ENCODE measurements around the gene ANKRD61.
"Not testable (repeated sequence)": the region's sequence is repeated elsewhere in the genome, so short reads cannot be mapped to it uniquely, and the experiment has no call there.

ANKRD61 gene

DNA sequence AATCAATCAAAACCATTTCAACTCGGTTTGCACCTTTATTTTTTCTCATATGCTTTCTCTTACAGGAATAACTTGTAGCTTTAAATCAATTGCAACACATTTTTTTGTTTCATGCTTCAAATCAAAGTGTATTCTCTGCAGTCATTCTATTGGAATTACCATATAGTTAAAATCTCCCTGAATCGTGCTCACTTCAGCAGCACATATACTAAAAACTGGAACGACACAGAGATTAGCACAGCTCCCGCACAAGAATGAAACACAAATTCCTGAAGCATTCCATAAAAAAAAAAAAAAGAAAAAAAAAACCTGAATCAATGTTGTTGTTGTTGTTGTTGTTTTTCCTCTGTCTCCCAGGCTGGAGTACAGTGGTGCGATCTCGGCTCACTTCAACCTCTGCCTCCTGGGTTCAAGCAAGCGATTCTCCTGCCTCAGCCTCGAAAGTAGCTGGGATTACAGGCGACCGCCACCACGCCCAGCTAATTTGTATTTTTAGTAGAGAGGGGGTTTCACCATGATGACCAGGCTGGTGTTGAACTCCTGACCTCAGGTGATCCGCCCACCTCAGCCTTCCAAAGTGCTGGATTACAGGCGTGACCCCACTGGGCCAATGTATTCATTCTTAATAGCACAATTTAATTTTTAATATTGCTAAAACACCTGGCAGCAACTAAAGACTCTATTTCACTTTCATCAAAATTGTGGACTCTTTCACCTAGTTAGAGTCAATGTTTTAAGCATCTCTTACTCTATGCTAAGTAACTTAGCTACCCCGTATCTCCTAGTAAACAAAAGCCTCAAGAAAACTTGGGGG lies 26.3 kb downstream of the ANKRD61 start:
- H3K36me3 ChIP-seq (ENCODE audit: insufficient read depth, low read length): no peaks in the 10 kb centered on the region
- no peaks in the 10 kb centered on the region for H3K4me1 ChIP-seq (ENCODE audit: insufficient read depth, low read length)
- H3K9ac ChIP-seq (ENCODE audit: low read depth, low read length): peak overlapping the region; percentile 94; the same call in 1 of the 2 replicates
- no peaks in the 10 kb centered on the region for H3K9me3 ChIP-seq (ENCODE audit: control insufficient read depth, insufficient read depth, low read length)

DNA sequence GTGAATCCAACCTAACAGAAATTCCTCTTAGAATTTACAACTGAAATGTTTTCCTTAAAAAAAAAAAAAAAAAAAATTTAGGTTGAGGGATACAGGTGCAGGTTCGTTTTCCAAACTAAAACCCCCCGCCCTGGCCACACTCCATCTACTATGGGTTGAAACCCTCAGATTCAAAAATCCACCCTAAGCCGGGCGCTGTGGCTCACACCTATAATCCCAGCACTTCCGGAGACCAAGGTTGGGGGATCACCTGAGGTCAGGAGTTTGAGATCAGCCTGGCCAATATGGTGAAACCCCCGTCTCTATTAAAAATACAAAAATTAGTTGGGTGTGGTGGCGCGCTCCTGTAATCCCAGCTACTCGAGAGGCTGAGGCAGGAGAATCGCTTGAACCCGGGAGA lies 28.8 kb downstream of the ANKRD61 start:
- H3K4me1 ChIP-seq (ENCODE audit: insufficient read depth, low read length); H3K9ac ChIP-seq (ENCODE audit: low read depth, low read length); H3K36me3 ChIP-seq (ENCODE audit: insufficient read depth, low read length); H3K9me3 ChIP-seq (ENCODE audit: control insufficient read depth, insufficient read depth, low read length): not testable (repeated sequence)

DNA sequence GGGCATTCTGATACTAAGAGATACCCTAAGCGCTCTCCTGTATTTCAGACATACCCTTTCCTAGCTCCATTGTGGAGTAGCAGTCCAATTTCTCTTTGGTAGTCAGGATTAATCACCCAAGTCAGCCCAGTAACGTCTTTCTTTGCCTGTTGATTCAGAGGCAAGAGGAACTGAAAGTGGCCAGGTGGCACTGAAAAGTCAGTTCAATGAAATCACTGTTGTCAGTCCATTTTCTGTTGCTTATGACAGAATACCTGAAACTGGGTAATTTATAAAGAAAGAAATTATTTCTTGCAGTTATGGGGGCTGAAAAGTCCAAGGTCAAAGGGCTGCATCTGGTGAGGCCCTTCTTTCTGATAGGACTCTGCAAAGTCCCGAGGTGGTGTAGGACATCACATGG lies 40.2 kb downstream of the ANKRD61 start:
- Histone ChIP-seq H3K4me1 (ENCODE audit: insufficient read depth, low read length) (no peaks in the 10 kb centered on the region), H3K36me3 (ENCODE audit: insufficient read depth, low read length) (no peaks in the 10 kb centered on the region), H3K9me3 (ENCODE audit: control insufficient read depth, insufficient read depth, low read length) (no peaks in the 10 kb centered on the region), H3K9ac (ENCODE audit: low read depth, low read length) (no peak overlapping the region)

DNA sequence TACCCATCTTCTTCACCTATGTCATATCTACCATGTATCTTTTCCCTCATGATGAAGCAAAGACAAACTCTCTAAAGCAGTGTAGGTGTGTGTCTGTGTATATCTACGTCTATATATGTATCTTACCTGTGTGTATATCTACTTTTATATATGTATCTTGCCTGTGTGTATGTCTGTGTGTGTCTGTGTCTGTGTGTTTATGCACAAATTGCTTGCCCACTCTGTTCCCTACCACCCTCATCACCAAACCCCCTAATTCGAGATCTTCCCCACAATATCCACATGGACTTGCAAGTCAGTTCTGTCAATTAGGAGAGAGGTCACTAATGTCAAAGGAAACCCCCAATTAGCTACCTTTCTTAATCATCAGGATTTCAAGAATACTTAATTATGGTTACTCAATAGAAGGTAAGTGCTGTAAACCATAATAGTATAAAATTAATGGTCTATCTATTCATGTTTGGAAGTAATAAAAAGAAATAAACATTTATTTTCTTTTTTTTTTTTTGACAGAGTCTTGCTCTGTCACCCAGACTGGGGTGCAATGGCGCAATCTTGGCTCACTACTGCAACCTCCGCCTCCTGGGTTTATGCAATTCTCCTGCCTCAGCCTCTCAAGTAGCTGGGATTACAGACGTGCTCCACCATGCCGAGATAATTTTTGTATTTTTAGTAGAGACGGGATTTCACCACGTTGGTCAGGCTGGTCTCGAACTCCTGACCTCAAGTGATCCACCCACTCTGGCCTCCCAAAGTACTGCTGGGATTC lies 43.6 kb downstream of the ANKRD61 start:
- no peaks in the 10 kb centered on the region for H3K36me3 ChIP-seq (ENCODE audit: insufficient read depth, low read length)
- H3K9me3 ChIP-seq (ENCODE audit: control insufficient read depth, insufficient read depth, low read length): no peaks in the 10 kb centered on the region

DNA sequence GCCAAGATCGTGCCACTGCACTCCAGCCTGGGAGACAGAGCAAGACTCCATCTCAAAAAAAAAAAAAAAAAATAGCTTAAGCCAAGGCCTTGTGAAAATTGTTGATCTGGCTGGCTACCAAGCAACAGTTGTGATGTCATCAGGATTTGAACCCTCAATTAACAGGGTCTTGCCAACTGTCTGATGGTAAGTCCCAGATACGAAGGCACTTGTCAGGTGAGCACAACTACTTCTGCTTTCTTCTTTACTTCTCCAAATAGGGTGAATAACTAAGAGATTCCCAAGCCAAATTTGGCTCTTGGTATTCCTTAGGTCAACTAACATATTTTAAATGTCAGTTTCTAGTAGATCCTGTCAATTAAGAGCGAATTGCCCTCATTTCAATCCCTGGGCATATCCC lies 47.4 kb downstream of the ANKRD61 start:
- H3K4me1 ChIP-seq (ENCODE audit: insufficient read depth, low read length): no peaks in the 10 kb centered on the region
- no peaks in the 10 kb centered on the region for H3K36me3 ChIP-seq (ENCODE audit: insufficient read depth, low read length)
- no peaks in the 10 kb centered on the region for H3K9me3 ChIP-seq (ENCODE audit: control insufficient read depth, insufficient read depth, low read length)
- H3K9ac ChIP-seq (ENCODE audit: low read depth, low read length): no peak overlapping the region

More for the DNA sequence above, 43.6 kb downstream of the ANKRD61 start:
- H3K4me1 ChIP-seq (ENCODE audit: insufficient read depth, low read length): no peaks in the 10 kb centered on the region
- no peak overlapping the region for H3K9ac ChIP-seq (ENCODE audit: low read depth, low read length)

DNA sequence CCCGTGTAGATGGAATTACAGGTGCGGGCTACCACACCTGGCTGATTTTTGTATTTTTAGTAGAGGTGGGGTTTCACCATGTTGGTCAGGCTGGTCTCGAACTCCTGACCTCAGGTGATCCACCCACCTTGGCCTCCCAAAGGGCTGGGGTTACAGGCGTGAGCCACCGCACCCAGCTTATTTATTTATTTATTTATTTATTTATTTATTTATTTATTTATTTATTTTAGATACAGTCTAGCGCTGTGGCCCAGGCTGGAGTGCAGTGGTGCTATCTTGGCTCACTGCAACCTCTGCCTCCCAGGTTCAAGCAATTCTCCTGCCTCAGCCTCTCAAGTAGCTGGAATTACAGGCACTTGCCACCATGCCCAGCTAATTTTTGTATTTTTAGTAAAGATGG lies 51.9 kb downstream of the ANKRD61 start:
- H3K4me1 ChIP-seq (ENCODE audit: insufficient read depth, low read length); H3K9me3 ChIP-seq (ENCODE audit: control insufficient read depth, insufficient read depth, low read length); H3K36me3 ChIP-seq (ENCODE audit: insufficient read depth, low read length); H3K9ac ChIP-seq (ENCODE audit: low read depth, low read length): not testable (repeated sequence)
